Smooth muscle cell (in vitro differentiated cells): ENCODE measurements around the gene C1QTNF5. TPM values are rescaled to one million over a fixed set of nuclear protein-coding genes. Genes with fewer than 3 reads are reported as not detected.

Experiments
- DNase-seq: peaks from one replicate; lab custom pipeline; 2025; ENCODE audit not compliant: unreplicated experiment; lab: John Stamatoyannopoulos, UW
- H2AFZ ChIP-seq: fragments of 200-600 bp; sonication (generic); 2 replicates; pipeline ENCODE4 v1.6.0; 2016; ENCODE audit warnings: antibody characterized with exemption, low read depth, mild to moderate bottlenecking
- H3F3A ChIP-seq: fragments of 200-600 bp; sonication (generic); 2 replicates; pipeline ENCODE4 v1.6.0; 2017; ENCODE audit warnings: antibody characterized with exemption, low read depth
- H3K27ac ChIP-seq: fragments of 200-600 bp; sonication (generic); 2 replicates; pipeline ENCODE4 v1.5.1; 2016; ENCODE audit warnings: low read depth, mild to moderate bottlenecking
- H3K27me3 ChIP-seq: fragments of 200-600 bp; sonication (generic); 2 replicates; pipeline ENCODE4 v1.6.1; 2016; ENCODE audit warnings: low read depth, mild to moderate bottlenecking
- H3K36me3 ChIP-seq: fragments of 200-600 bp; sonication (generic); 2 replicates; pipeline ENCODE4 v1.5.1; 2016; ENCODE audit warnings: low read depth
- H3K4me1 ChIP-seq: fragments of 200-600 bp; sonication (generic); 2 replicates; pipeline ENCODE4 v1.5.1; 2016; ENCODE audit warnings: low read depth
- H3K4me2 ChIP-seq: fragments of 200-600 bp; sonication (generic); 2 replicates; pipeline ENCODE4 v1.6.0; 2016; ENCODE audit warnings: mild to moderate bottlenecking
- H3K4me3 ChIP-seq: fragments of 200-600 bp; sonication (generic); 2 replicates; pipeline ENCODE4 v1.5.1; 2016; ENCODE audit warnings: mild to moderate bottlenecking
- H3K79me2 ChIP-seq: fragments of 200-600 bp; sonication (generic); 2 replicates; pipeline ENCODE4 v1.6.0; 2016; ENCODE audit warnings: low read depth, mild to moderate bottlenecking
- H3K9ac ChIP-seq: fragments of 200-600 bp; sonication (generic); 2 replicates; pipeline ENCODE4 v1.6.0; 2016; ENCODE audit warnings: low read depth
- H3K9me3 ChIP-seq: fragments of 200-600 bp; sonication (generic); replicated peaks from 2 replicates; pipeline ENCODE4 v1.5.1; 2016; ENCODE audit warnings: low read depth
- H4K20me1 ChIP-seq: fragments of 200-600 bp; sonication (generic); 2 replicates; pipeline ENCODE4 v1.6.0; 2016; ENCODE audit warnings: low read depth
- WGBS: methylation state at CpG from one replicate; pipeline ENCODE4 v1.1.7; 2016; ENCODE audit warnings: low lambda C conversion rate; 5-methylcytosine and 5-hydroxymethylcytosine counted together
- polyA plus RNA-seq: library from polyadenylated mRNA; unstranded; fragments of >200 nt; fragmentation: Nextera tagmentation; extraction: Ambion mirVana; gene quantifications from 2 replicates; pipeline ENCODE4 v1.2.1, GENCODE V29; 2016
- total RNA-seq: library from RNA; depleted of rRNA; stranded (reverse); fragments of >200 nt; gene quantifications from 2 replicates; pipeline ENCODE4 v1.2.3, GENCODE V29; 2014
- TF ChIP-seq, protein P1 (sequence below): fragments of 200-600 bp; sonication (generic); IDR thresholded peaks from 2 replicates; pipeline ENCODE4 v1.5.1; 2017; ENCODE audit warnings: borderline replicate concordance, mild to moderate bottlenecking, antibody characterized with exemption; ENCODE audit not compliant: insufficient read depth, poor library complexity, severe bottlenecking

The C1QTNF5 gene
- total and polyA plus RNA-seq, 2 experiments from 2014 or later, result 7.0 to 7.2 TPM

DNA sequence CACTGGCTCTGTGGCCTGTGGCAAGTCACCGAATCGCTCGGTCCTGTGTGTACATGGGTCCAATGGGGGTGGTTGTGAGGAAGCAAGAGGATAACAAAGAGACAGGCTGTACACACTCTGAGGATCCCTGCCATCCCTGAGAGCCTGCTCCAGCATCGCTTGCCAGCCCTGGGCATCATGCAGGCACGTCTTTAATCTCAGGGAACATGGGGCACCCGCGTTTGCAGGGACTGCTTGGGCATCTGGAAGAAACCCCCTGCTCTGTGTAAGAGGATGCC, 1.3 kb upstream of the C1QTNF5 start:
- H2AFZ ChIP-seq, result no peak overlapping the region
- 90% methylated on average over 7 of the region's 7 CpGs for WGBS
- H3K27ac ChIP-seq, result no peak overlapping the region
- H3K4me2 ChIP-seq, result no peak overlapping the region
- TF ChIP-seq, protein P1, sequence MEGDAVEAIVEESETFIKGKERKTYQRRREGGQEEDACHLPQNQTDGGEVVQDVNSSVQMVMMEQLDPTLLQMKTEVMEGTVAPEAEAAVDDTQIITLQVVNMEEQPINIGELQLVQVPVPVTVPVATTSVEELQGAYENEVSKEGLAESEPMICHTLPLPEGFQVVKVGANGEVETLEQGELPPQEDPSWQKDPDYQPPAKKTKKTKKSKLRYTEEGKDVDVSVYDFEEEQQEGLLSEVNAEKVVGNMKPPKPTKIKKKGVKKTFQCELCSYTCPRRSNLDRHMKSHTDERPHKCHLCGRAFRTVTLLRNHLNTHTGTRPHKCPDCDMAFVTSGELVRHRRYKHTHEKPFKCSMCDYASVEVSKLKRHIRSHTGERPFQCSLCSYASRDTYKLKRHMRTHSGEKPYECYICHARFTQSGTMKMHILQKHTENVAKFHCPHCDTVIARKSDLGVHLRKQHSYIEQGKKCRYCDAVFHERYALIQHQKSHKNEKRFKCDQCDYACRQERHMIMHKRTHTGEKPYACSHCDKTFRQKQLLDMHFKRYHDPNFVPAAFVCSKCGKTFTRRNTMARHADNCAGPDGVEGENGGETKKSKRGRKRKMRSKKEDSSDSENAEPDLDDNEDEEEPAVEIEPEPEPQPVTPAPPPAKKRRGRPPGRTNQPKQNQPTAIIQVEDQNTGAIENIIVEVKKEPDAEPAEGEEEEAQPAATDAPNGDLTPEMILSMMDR, result no peak
- no peak overlapping the region for H3K9ac ChIP-seq
- H3K4me1 ChIP-seq, result peaks cover 32% of the 10 kb centered on the region
- no peak overlapping the region for H3K4me3 ChIP-seq
- H3K27me3 ChIP-seq, result peaks cover 32% of the 10 kb centered on the region
- no peaks in the 10 kb centered on the region for H3K36me3 ChIP-seq
- no peaks in the 10 kb centered on the region for H4K20me1 ChIP-seq
- H3F3A ChIP-seq, result peaks cover 9% of the 10 kb centered on the region
- no peak for DNase-seq
- H3K79me2 ChIP-seq, result no peaks in the 10 kb centered on the region
- no peaks in the 10 kb centered on the region for H3K9me3 ChIP-seq

DNA sequence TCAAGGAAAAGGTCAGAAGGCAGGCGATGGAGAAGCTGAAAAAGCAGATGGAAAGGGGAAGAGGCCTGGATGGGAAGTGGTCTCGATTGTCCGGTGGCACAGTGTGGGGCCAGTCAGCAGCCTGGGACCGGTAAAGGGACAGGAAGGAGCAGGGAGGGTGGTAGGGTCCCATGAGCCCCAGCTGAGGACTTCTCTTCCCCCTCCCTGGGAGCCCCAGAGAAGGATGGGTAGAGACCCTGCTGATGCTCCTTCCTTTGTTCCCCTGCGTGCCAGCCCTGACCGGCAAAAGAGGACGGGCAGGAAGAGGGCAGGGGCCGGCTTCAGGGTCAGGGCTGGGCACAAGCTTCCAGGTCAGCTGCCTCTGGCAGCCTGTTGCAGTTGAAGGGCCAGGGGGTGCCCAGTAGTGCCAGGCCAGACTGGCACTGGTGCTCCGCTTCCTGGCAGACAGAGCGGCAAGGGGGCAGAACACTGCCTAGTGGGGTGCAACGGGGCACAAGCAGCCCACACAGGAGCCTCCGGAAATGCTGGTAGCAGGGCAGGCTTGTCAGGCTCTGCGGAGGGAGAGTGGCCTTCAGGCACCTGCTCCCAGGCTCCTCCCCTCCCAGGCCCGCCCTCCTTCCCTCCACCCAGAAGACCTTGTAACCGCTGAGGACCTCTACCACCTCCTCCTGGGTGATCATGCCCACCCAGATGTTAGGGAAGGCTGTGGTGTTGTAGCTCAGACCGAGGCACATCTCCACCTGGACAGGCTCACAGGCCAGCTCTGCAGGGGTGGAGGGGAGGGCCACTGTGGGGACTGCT, 739 bp upstream of the C1QTNF5 start:
- H3K4me3 ChIP-seq, result no peak overlapping the region
- H3K27me3 ChIP-seq, result peaks cover 32% of the 10 kb centered on the region
- H4K20me1 ChIP-seq, result no peaks in the 10 kb centered on the region
- no peak overlapping the region for H3K27ac ChIP-seq
- no peaks in the 10 kb centered on the region for H3K36me3 ChIP-seq
- peaks cover 13% of the 10 kb centered on the region for H3F3A ChIP-seq
- no peak overlapping the region for H3K4me2 ChIP-seq
- H2AFZ ChIP-seq, result no peak overlapping the region
- H3K9ac ChIP-seq, result no peak overlapping the region
- TF ChIP-seq, protein P1, result no peak
- no peak for DNase-seq
- H3K9me3 ChIP-seq, result no peaks in the 10 kb centered on the region
- no peaks in the 10 kb centered on the region for H3K79me2 ChIP-seq
- H3K4me1 ChIP-seq, result peaks cover 33% of the 10 kb centered on the region
- WGBS, result 73% methylated on average over 10 of the region's 16 CpGs

DNA sequence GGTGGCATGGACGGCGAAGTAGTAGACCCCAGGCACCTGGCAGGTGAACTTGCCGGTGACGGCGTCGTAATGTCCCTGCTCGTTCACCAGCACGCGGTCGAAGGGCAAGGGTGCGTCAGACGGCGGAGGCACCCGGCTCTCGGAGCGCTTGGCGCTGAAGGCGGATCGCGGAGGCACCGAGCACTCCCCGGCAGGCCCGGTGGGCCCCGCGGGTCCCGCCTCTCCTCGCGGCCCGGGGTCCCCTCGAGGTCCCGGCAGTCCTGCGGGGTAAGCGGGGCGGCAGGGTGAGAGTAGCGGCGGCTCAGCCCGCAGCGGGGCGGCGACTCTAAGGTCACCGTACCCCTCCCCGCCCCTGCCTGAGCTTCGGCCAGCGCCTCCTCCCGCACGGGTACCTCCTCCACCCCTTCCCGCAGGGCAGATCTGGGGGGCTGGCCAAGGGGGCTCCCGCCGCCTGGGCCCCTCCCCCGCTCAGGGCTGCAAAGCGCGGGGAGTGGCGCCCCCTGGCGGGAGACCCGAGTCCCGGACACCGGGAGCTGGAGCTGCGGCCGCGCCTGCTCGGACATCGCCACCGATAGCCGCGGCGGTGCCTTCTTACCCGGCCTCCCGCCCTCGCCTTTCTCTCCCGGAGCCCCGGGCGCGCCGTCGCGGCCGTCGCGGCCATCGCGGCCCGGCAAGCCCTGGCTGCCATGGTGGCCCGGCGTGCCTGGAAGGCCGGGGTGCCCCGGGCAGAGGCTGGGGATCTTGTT, 921 bp downstream of the C1QTNF5 start:
- H3K9me3 ChIP-seq, result no peaks in the 10 kb centered on the region
- H3K27me3 ChIP-seq, result peaks cover 32% of the 10 kb centered on the region
- H2AFZ ChIP-seq, result peak overlapping the region; percentile 87
- DNase-seq, result no peak
- peak overlapping the region; percentile 39 for H3K9ac ChIP-seq
- H3K79me2 ChIP-seq, result peaks cover 12% of the 10 kb centered on the region
- peak overlapping the region; percentile 98 for H3K4me2 ChIP-seq
- H3K36me3 ChIP-seq, result no peaks in the 10 kb centered on the region
- WGBS, result 5% methylated on average over 65 of the region's 86 CpGs
- peak overlapping the region; percentile 66 for H3K4me3 ChIP-seq
- TF ChIP-seq, protein P1, result peak; percentile 99
- no peak overlapping the region for H3K27ac ChIP-seq
- H3K4me1 ChIP-seq, result peaks cover 43% of the 10 kb centered on the region
- no peaks in the 10 kb centered on the region for H4K20me1 ChIP-seq
- peaks cover 13% of the 10 kb centered on the region for H3F3A ChIP-seq
